Ascending aorta (tissue), 2 donors: ENCODE measurements around the gene TMC6. TPM values are rescaled to one million over a fixed set of nuclear protein-coding genes. Genes with fewer than 3 reads are reported as not detected.

Experiments
- DNase-seq, 2 donors: peaks; one replicate each; pipeline ENCODE4 v3.0.0-alpha.2; 2019; ENCODE audit warnings: low spot score in 2 of 2
- H3K27ac ChIP-seq, 2 donors: fragments of 200-600 bp; sonication (generic); one replicate each; pipeline ENCODE4 v1.5.1; 2016 to 2017; ENCODE audit warnings: mild to moderate bottlenecking in 1 of 2
- H3K27me3 ChIP-seq: fragments of 200-600 bp; sonication (generic); one replicate; pipeline ENCODE4 v1.5.1; 2017
- H3K36me3 ChIP-seq, 2 donors: fragments of 200-600 bp; sonication (generic); one replicate each; pipeline ENCODE4 v1.5.1; 2016
- H3K4me1 ChIP-seq, 2 donors: fragments of 200-600 bp; sonication (generic); one replicate each; pipeline ENCODE4 v1.5.1; 2016 to 2017; ENCODE audit warnings: mild to moderate bottlenecking in 1 of 2
- H3K4me3 ChIP-seq, 2 donors: fragments of 200-600 bp; sonication (generic); one replicate each; pipeline ENCODE4 v1.5.1; 2016 to 2017; ENCODE audit warnings: mild to moderate bottlenecking in 1 of 2
- H3K9me3 ChIP-seq, 2 donors: fragments of 200-600 bp; sonication (generic); one replicate each; pipeline ENCODE4 v1.5.1; 2016
- intact Hi-C: fragments of 100-400 bp; cut with DNase I; formaldehyde crosslinking; loops from one replicate; pipeline ENCODE4 v1.15.1; 2023
- total RNA-seq: library from RNA; depleted of rRNA; stranded (reverse); fragments of >200 nt; gene quantifications from one replicate; pipeline ENCODE4 v1.1.0, GENCODE V29; 2016
- TF ChIP-seq, protein P1 (sequence below), 3 experiments: fragments of 200-600 bp in 2 of 3; fragments of 450-650 bp in 1 of 3; sonication (generic) in 2 of 3; IDR thresholded peaks; one replicate each; pipeline ENCODE4 v1.5.1; 2016 to 2019; ENCODE audit warnings: antibody characterized with exemption in 3 of 3, mild to moderate bottlenecking in 1 of 3, moderate library complexity in 1 of 3

TMC6 gene, protein sequence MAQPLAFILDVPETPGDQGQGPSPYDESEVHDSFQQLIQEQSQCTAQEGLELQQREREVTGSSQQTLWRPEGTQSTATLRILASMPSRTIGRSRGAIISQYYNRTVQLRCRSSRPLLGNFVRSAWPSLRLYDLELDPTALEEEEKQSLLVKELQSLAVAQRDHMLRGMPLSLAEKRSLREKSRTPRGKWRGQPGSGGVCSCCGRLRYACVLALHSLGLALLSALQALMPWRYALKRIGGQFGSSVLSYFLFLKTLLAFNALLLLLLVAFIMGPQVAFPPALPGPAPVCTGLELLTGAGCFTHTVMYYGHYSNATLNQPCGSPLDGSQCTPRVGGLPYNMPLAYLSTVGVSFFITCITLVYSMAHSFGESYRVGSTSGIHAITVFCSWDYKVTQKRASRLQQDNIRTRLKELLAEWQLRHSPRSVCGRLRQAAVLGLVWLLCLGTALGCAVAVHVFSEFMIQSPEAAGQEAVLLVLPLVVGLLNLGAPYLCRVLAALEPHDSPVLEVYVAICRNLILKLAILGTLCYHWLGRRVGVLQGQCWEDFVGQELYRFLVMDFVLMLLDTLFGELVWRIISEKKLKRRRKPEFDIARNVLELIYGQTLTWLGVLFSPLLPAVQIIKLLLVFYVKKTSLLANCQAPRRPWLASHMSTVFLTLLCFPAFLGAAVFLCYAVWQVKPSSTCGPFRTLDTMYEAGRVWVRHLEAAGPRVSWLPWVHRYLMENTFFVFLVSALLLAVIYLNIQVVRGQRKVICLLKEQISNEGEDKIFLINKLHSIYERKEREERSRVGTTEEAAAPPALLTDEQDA
- 173 TPM for total RNA-seq

DNA sequence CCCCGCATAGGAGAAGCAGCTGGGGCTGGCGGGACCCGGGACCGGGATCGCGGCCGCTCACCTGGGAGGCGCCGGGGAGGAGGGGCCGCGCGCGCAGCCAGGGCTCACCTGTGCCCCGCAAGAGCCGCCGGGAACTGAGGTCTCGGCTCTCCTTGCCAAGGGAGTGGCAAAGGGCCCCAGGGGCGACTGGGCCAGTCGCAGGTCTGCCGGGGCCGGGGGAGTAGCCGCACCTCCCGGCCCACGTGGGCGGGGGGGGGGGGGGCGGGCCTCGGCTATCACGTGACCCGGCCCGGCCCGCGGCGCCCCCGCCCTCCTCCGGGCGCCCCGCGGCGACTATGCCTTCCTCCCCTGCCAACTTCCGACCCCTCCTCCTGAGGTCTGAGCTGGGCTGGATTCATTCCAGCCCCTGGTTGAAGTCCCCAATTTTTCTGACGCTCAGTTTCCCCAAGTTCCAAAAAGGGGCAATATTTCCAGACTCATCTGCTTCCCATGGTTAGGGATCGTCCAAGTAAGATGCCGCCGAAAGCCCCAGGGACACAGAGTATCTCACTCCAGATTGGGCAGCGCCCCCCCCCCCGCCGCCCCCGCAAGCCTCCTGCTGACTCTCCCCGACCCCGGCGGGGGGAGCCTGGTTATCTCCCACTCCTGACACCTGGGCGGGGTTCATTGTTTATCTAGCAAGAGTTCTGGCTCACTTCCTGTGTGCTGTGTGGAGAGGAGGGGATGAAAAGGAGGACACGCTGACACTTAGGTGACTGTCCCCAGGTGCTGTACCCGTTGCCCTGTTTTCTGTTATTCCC, at the start of gene TMC6:
TSS of gene TMC6 (minus strand) at position 205 of the 800 bp plus-strand sequence. CDS start 1,923 bp downstream, outside the sequence.
- no peaks in the 10 kb centered on the region for H3K27me3 ChIP-seq
- no peaks in the 10 kb centered on the region for H3K9me3 ChIP-seq
- peaks cover 5 to 31% of the 10 kb centered on the region in 2 donors for H3K4me1 ChIP-seq
- TF ChIP-seq, protein P1, sequence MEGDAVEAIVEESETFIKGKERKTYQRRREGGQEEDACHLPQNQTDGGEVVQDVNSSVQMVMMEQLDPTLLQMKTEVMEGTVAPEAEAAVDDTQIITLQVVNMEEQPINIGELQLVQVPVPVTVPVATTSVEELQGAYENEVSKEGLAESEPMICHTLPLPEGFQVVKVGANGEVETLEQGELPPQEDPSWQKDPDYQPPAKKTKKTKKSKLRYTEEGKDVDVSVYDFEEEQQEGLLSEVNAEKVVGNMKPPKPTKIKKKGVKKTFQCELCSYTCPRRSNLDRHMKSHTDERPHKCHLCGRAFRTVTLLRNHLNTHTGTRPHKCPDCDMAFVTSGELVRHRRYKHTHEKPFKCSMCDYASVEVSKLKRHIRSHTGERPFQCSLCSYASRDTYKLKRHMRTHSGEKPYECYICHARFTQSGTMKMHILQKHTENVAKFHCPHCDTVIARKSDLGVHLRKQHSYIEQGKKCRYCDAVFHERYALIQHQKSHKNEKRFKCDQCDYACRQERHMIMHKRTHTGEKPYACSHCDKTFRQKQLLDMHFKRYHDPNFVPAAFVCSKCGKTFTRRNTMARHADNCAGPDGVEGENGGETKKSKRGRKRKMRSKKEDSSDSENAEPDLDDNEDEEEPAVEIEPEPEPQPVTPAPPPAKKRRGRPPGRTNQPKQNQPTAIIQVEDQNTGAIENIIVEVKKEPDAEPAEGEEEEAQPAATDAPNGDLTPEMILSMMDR (IDR thresholded peaks at IDR 0.05), result no peak
- DNase-seq, result no peak
- peak within 1 kb of the TSS; percentile 70 to 73 for H3K4me3 ChIP-seq
- peak within 1 kb of the TSS; percentile 54 to 58 for H3K27ac ChIP-seq
- intact Hi-C loops, result no loop called here
- no peaks in the 10 kb centered on the region for H3K36me3 ChIP-seq

DNA sequence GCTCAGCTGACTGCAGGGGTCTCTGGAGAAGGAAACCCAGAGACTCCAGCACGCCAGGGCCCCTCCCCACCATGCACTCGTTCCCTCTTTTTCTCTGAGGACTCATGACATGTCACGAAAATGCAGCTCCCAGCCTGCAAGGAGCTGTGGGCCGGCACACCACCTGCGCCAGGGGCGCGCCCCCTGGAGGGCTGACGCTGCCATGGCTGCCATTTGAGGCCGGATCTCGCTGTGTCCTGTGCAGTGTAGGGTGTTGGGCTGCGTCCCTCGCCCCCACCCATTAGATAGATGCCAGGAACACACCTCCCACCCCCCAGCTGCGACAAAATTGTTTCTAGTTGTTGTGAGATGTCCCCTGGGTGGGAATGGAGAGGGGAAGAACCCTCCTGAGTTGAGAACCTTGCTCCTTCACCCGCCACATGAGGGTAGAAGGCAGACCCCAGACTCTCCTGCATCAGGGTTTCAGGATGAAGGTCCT, 48.0 kb upstream of the TMC6 start:
- intact Hi-C loops, result loop anchor here (10.0 kb wide), 2 partner anchors 852 to 1032 kb away; partner anchors contain the start of gene SEC14L1
- DNase-seq, result peak in 1 of 2 donors; percentile 84
- H3K4me1 ChIP-seq, result peaks cover 10 to 73% of the 10 kb centered on the region in 2 donors
- H3K4me3 ChIP-seq, result no peak overlapping the region
- peaks cover 7 to 9% of the 10 kb centered on the region in 2 donors for H3K36me3 ChIP-seq
- TF ChIP-seq, protein P1 (IDR thresholded peaks at IDR 0.05), result peak; percentile 64 to 81 (median 78)
- H3K27me3 ChIP-seq, result no peaks in the 10 kb centered on the region
- no peaks in the 10 kb centered on the region for H3K9me3 ChIP-seq
- H3K27ac ChIP-seq, result peak overlapping the region; percentile 81 to 89

DNA sequence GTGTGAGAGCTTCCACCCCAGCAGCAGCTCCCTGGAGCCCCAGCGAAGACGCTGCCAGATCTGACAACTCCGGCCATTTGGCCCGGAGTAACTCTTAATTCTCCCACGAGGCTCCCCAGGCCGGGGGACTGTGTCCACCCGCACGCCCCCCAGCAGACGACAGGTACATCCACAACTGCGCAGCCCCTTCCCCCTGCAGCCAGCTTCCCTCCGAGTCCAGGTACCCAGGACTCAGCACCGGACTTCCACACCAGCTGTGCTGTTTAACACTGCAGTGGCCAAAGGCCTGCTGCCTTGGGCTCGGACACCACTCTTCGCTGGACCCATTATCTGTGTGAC, 47.1 kb upstream of the TMC6 start:
- no peak for DNase-seq
- intact Hi-C loops, result loop anchor here (10.0 kb wide), 2 partner anchors 851 to 1031 kb away; partner anchors contain the start of gene SEC14L1
- no peaks in the 10 kb centered on the region for H3K9me3 ChIP-seq
- H3K4me1 ChIP-seq, result peaks cover 5 to 69% of the 10 kb centered on the region in 2 donors
- H3K4me3 ChIP-seq, result no peak overlapping the region
- H3K27me3 ChIP-seq, result no peaks in the 10 kb centered on the region
- H3K27ac ChIP-seq, result peak overlapping the region; percentile 81 to 89
- H3K36me3 ChIP-seq, result peaks cover 9 to 12% of the 10 kb centered on the region in 2 donors
- TF ChIP-seq, protein P1 (IDR thresholded peaks at IDR 0.05), result no peak

DNA sequence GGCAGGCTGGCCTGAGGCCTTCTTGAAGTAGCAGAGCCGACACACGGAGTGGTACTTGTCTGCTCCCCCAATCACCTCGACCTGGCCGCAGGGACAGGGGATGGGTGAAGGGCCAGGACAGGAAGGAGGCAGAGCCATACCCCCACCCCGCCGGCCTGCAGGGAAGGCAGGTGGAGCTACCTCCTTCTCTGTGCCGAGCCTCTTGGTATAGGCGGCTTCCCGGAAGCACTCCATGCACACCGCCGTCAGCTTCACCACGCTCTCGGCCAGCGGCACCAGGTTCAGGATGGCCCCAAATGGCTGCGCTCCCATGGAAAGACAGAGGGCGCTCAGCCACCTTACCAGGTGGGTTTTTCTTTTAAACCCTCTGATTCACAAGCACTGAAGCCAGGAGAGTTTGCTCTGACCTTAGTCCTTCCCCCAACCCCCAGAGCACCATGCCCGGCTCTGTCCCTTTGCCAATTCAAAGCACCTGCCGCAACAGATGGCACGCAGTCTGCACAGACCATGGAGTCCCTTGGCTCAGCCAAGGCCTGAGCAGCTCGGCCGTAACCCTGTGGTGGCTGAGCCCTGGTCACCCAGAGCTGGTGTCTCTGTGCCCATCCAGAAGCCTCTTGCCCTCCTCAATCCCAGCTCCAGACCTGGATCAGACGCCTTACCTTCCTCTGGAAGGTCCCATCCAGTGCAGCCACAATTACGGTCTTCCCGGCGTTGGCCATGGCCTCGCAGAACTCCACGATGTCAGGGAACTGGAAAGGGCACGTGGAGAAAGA, 46.5 kb upstream of the TMC6 start:
- Histone ChIP-seq H3K27ac (peak overlapping the region; percentile 81 to 89), H3K9me3 (no peaks in the 10 kb centered on the region), H3K36me3 (peaks cover 9 to 12% of the 10 kb centered on the region in 2 donors), H3K4me1 (peaks cover 4 to 65% of the 10 kb centered on the region in 2 donors), H3K27me3 (no peaks in the 10 kb centered on the region), H3K4me3 (no peak overlapping the region)
- no peak for DNase-seq
- intact Hi-C loops, result loop anchor here (1.0 to 10.0 kb wide), 4 partner anchors 76 to 1030 kb away; partner anchors contain the start of gene SEC14L1
- TF ChIP-seq, protein P1 (IDR thresholded peaks at IDR 0.05), result no peak
